Measurements from ENCODE around the gene ATG16L1.

ATG16L1 gene

GRCh38 chr2:233336541-233336940, 85.1 kb downstream of the ATG16L1 start:
- Histone ChIP-seq H3K9ac (no peak overlapping the region), H2AFZ (no peak overlapping the region), H3K27ac (no peak overlapping the region), H3K9me3 (ENCODE audit: control insufficient read depth, low read length) (no peaks in the 10 kb centered on the region), H3K4me2 (ENCODE audit: low read length) (no peak overlapping the region), H3K4me1 (peaks cover 9% of the 10 kb centered on the region), H3K79me2 (no peaks in the 10 kb centered on the region), H3K27me3 (ENCODE audit: control insufficient read depth, insufficient read depth, low read length) (no peaks in the 10 kb centered on the region), H3K36me3 (ENCODE audit: control insufficient read depth, insufficient read depth, low read length) (no peaks in the 10 kb centered on the region), H3K4me3 (ENCODE audit: low read depth, low read length) (no peak overlapping the region)
- no peak for TF ChIP-seq CTCF (IDR thresholded peaks at IDR 0.05)

GRCh38 chr2:233338046-233338445, 86.6 kb downstream of the ATG16L1 start:
- no peak overlapping the region for H3K27ac ChIP-seq
- H3K4me1 ChIP-seq: peaks cover 5% of the 10 kb centered on the region
- no peaks in the 10 kb centered on the region for H3K27me3 ChIP-seq (ENCODE audit: control insufficient read depth, insufficient read depth, low read length)
- H3K79me2 ChIP-seq: no peaks in the 10 kb centered on the region
- H3K4me2 ChIP-seq (ENCODE audit: low read length): no peak overlapping the region
- H3K4me3 ChIP-seq (ENCODE audit: low read depth, low read length): no peak overlapping the region
- no peaks in the 10 kb centered on the region for H3K9me3 ChIP-seq (ENCODE audit: control insufficient read depth, low read length)
- H3K9ac ChIP-seq: no peak overlapping the region
- no peak overlapping the region for H2AFZ ChIP-seq
- TF ChIP-seq CTCF (IDR thresholded peaks at IDR 0.05): no peak
- no peaks in the 10 kb centered on the region for H3K36me3 ChIP-seq (ENCODE audit: control insufficient read depth, insufficient read depth, low read length)

GRCh38 chr2:233338812-233339368, 87.4 kb downstream of the ATG16L1 start:
- H3K4me3 ChIP-seq (ENCODE audit: low read depth, low read length): no peak overlapping the region
- H3K4me2 ChIP-seq (ENCODE audit: low read length): no peak overlapping the region
- no peak for TF ChIP-seq CTCF (IDR thresholded peaks at IDR 0.05)
- H2AFZ ChIP-seq: no peak overlapping the region
- peaks cover 5% of the 10 kb centered on the region for H3K4me1 ChIP-seq
- no peak overlapping the region for H3K27ac ChIP-seq
- no peak overlapping the region for H3K9ac ChIP-seq
- no peaks in the 10 kb centered on the region for H3K36me3 ChIP-seq (ENCODE audit: control insufficient read depth, insufficient read depth, low read length)
- H3K79me2 ChIP-seq: no peaks in the 10 kb centered on the region
- no peaks in the 10 kb centered on the region for H3K27me3 ChIP-seq (ENCODE audit: control insufficient read depth, insufficient read depth, low read length)
- H3K9me3 ChIP-seq (ENCODE audit: control insufficient read depth, low read length): no peaks in the 10 kb centered on the region

GRCh38 chr2:233339427-233339826, 88.0 kb downstream of the ATG16L1 start:
- H2AFZ ChIP-seq: no peak overlapping the region
- no peaks in the 10 kb centered on the region for H3K9me3 ChIP-seq (ENCODE audit: control insufficient read depth, low read length)
- no peaks in the 10 kb centered on the region for H3K36me3 ChIP-seq (ENCODE audit: control insufficient read depth, insufficient read depth, low read length)
- H3K79me2 ChIP-seq: no peaks in the 10 kb centered on the region
- H3K9ac ChIP-seq: no peak overlapping the region
- H3K27ac ChIP-seq: no peak overlapping the region
- no peak overlapping the region for H3K4me3 ChIP-seq (ENCODE audit: low read depth, low read length)
- no peaks in the 10 kb centered on the region for H3K27me3 ChIP-seq (ENCODE audit: control insufficient read depth, insufficient read depth, low read length)
- TF ChIP-seq CTCF (IDR thresholded peaks at IDR 0.05): no peak
- peaks cover 5% of the 10 kb centered on the region for H3K4me1 ChIP-seq
- H3K4me2 ChIP-seq (ENCODE audit: low read length): no peak overlapping the region

GRCh38 chr2:233341296-233341695, 89.8 kb downstream of the ATG16L1 start:
- Histone ChIP-seq H3K4me1 (peaks cover 5% of the 10 kb centered on the region), H3K36me3 (ENCODE audit: control insufficient read depth, insufficient read depth, low read length) (no peaks in the 10 kb centered on the region), H3K4me2 (ENCODE audit: low read length) (no peak overlapping the region), H3K9ac (no peak overlapping the region), H3K4me3 (ENCODE audit: low read depth, low read length) (no peak overlapping the region), H3K27ac (no peak overlapping the region), H3K27me3 (ENCODE audit: control insufficient read depth, insufficient read depth, low read length) (no peaks in the 10 kb centered on the region), H3K79me2 (no peaks in the 10 kb centered on the region), H3K9me3 (ENCODE audit: control insufficient read depth, low read length) (no peaks in the 10 kb centered on the region), H2AFZ (no peak overlapping the region)
- no peak for TF ChIP-seq CTCF (IDR thresholded peaks at IDR 0.05)

Measured in parathyroid adenoma (tissue), 2 donors.